Skeletal muscle cell (primary cell): ENCODE measurements around the gene ZNF335.
"Not testable (repeated sequence)": the region's sequence is repeated elsewhere in the genome, so short reads cannot be mapped to it uniquely, and the experiment has no call there.

Experiments
- DNase-seq: peaks from one replicate; pipeline ENCODE4 v3.0.0-alpha.2; 2010; ENCODE audit warnings: low read depth
- H3K4me3 ChIP-seq: 2 replicates; pipeline ENCODE4 v1.5.1; 2011; ENCODE audit warnings: low read depth, mild to moderate bottlenecking, control low read depth, low read length, moderate library complexity

The ZNF335 gene

GRCh38 chr20:46002008-46002407 lies 30.0 kb upstream of the ZNF335 start:
- no peak for DNase-seq
- no peak overlapping the region for H3K4me3 ChIP-seq

DNA sequence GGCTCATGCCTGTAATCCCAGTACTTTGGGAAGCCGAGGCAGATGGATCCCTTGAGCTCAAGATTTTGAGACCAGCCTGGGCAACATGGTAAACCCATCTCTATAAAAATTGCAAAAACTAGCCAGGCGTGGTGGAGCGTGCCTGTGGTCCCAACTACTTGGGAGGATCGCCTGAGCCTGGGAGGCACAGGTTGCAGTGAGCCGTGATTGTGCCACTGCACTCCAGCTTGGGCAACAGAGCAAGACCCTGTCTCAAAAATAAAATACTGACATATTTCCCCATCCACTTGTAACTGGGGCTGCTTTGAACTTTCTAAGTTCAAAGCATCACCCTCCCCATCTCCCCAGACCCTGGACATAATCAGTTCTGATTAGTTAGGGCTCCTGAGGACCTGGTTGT lies 29.5 kb upstream of the ZNF335 start:
- no peak overlapping the region for H3K4me3 ChIP-seq
- no peak for DNase-seq

DNA sequence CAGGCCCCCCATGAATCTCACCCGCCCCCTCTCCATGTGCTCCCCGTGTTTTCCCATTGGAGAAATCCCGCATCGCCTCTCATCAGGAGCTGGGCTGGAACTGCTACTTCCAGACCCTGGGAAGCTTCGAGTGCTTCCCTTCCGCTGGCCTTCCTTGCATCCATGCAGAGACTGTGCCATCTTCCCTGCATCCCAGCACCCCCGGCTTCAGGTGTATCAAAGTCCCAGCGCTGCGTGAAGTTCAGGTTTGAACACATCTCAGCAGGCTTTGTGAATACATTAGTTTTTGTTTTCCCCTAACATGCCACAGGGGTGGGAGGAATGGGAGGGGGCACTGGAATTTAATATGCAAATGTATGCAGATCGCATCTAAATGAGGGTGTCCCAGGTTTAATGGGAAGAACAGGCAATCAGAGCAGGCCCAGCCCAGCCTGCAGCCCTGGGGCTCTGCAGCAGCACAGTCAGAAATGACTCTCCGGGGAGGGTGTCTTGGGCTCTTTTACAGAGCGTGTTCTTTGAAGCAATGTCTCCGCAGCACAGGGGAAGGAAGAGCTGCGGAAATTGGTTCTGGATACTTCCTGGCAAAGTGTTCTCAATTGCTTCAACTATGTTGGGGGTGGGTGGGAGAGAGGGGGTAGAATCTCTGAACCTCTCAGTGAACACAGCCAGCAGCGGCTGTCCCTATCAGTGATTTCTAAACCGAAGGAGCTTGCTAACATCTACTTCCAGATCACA lies 28.4 kb upstream of the ZNF335 start:
- no peak for DNase-seq

DNA sequence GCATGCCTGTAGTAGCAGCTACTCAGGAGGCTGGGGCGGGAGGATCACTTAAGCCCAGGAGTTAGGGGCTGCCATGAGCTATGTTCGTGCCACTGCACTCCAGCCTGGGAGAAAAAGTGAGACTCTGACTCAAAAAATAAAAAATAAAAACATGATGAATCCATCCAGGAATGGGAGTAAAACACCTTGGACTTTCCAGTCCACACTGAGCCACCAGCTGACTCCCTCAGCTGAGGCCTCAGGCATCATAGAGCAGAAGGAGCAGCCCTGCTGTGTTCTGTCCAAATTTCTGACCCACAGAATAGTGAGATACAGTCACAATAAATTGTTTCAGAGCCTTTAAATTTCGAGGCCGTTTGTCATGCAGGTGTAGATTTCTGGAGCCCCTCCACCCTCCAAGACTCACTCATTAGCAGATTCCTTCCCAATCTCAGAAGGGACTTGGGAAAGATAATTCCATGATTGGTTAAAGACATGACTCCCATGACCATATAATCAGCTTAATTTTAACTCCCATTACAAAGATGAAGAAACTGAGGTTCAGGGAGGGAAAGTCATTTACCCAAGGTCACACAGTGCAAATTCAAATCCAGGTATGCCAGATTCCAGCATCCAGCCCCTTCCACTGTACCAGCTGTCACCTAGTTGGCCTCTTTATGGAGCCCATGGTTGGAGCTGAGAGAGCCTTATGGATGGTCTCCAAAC lies 27.7 kb upstream of the ZNF335 start:
- DNase-seq, result no peak
- H3K4me3 ChIP-seq, result no peak overlapping the region

More for the DNA sequence above, 28.4 kb upstream of the ZNF335 start:
- no peak overlapping the region for H3K4me3 ChIP-seq

- DNase-seq, result no peak
Measured at GRCh38 chr20:45998761-45999160, 26.8 kb upstream of the ZNF335 start.

DNA sequence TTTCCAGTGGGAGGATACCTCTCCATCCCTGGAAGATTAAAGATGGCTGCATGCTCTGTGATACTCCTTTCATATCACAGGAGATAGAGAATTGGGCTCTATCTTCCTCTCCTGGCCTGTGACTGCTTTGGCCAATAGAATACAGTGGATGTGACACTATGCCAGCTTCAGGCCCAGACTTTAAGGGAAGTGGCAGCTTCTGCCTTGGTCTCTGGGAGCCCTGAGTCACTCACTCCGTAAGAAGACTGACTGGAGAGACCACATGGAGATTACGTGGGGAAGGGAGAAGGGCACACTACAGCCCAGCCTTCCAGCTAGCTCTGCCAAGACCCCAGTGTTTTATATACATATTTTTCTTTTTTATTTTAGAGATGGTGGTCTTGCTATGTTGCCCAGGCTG lies 26.3 kb upstream of the ZNF335 start:
- no peak overlapping the region for H3K4me3 ChIP-seq

More at GRCh38 chr20:45998761-45999160, 26.8 kb upstream of the ZNF335 start:
- no peak overlapping the region for H3K4me3 ChIP-seq

DNA sequence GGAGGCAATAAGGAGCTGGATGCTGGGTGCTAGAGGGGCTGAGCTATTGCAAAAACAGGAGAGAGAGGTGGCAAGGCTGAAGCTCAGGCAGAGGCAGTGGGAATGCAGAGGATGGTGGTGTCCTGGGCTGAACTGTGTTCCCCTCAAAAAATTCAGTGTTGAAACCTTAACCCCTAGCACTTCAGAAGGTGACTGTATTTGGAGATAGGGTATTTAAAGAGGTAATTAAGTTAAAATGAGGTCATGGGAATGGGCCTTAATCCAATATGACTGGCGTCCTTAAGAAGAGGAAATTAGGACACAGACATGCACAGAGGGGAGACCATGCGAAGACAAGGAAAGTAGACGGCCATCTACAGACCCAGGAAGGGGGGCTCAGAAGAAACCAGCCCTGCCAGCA lies 25.2 kb upstream of the ZNF335 start:
- no peak overlapping the region for H3K4me3 ChIP-seq
- DNase-seq, result no peak

More for the DNA sequence above, 26.3 kb upstream of the ZNF335 start:
- DNase-seq, result no peak

DNA sequence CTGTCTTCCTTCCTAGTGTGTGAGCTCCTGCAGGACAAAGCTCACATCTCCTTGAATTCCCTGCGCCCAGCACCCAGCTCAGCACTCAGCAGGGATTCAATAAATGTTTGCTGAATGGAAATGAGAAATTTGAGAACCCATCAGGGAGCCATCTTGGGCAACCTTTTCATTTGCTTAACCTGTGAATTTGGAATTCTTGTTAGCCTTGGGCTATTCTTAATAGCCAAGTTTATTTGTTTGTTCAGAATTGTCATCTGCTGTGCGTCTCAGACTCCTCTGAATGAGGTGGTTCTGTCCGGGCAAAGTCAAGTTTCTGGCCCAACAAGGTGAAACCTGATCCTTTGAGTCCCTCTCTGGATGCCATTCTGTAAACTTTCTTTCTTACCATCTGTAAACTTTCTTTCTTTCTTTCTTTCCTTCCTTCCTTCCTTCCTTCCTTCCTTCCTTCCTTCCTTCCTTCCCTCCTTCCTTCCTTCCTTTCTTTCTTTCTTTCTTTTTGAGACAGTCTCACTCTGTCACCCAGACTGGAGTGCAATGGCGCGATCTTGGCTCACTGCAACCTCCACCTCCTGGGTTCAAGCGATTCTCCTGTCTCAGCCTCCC lies 23.6 kb upstream of the ZNF335 start:
- DNase-seq, H3K4me3 ChIP-seq: not testable (repeated sequence)

DNA sequence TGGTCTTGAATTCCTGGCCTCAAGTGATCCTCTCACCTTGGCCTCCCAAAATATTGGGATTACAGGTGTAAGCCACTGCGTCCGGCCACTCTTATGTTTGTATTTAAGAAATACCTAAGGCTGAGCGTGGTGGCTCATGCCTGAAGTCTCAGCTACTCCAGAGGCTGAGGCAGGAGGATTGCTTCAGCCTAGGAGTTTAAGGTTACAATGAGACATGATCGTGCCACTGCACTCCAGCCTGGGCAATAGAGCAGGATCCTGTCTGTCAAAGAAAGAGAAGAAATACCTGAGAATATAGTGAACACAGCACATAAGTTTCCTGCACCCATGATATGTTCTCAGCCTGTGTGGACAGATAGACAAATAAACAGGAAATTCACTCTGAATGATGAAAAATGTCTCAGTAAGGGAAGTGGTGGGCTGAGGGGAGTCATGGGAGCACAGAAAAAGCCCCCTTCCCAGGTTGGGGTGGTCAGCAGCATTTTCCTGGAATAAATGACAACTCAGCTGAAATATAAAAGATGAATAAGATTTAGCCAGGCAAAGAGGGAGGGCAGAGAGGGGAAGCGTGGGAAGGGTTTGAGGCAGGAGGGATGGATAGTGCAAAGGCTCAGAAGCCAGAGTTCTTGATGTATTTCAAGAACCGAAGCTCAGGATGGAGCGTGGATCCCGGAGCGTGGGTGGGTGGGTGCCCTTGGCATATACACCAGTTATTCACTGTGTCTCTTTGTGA lies 22.9 kb upstream of the ZNF335 start:
- no peak overlapping the region for H3K4me3 ChIP-seq
- DNase-seq, result no peak

GRCh38 chr20:45993197-45993951 lies 21.4 kb upstream of the ZNF335 start:
- no peak overlapping the region for H3K4me3 ChIP-seq
- peak; percentile 42 for DNase-seq

DNA sequence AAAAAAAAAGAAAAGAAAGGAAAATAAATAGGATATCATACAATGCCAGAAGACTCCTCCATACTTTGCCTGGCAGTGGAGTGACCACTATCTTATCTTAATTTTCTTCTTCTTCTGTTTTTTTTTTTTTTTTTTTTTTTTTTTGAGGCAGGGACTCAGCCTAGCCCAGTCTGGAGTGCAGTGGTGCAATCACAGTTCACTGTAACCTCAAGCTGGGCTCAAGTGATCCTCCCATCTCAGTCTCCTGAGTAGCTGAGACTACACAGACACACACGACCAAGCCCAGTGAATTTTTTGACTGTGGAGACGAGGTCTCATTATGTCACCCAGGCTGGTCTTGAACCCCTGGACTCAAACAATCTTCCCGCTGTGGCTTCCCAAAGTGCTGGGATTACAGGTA lies 19.6 kb upstream of the ZNF335 start:
- DNase-seq, result no peak
- H3K4me3 ChIP-seq, result no peak overlapping the region

DNA sequence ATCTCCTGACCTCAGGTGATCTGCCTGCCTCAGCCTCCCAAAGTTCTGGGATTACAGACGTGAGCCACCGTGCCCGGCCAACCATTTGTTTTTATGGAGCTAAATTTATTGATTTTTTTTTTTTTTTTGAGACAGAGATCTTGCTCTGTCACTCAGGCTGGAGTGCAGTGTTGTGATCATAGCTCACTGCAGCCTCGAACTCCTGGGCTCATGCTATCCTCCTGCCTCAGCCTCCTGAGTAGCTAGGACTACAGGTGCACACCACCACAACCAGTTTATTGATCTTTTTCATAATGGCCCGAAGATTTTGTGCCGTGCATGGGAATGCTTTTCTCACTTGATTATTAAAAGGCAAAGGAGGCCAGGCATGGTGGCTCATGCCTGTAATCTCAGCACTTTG lies 16.8 kb upstream of the ZNF335 start:
- H3K4me3 ChIP-seq, DNase-seq: not testable (repeated sequence)

GRCh38 chr20:45987108-45987780 lies 15.2 kb upstream of the ZNF335 start:
- no peak overlapping the region for H3K4me3 ChIP-seq
- no peak for DNase-seq

DNA sequence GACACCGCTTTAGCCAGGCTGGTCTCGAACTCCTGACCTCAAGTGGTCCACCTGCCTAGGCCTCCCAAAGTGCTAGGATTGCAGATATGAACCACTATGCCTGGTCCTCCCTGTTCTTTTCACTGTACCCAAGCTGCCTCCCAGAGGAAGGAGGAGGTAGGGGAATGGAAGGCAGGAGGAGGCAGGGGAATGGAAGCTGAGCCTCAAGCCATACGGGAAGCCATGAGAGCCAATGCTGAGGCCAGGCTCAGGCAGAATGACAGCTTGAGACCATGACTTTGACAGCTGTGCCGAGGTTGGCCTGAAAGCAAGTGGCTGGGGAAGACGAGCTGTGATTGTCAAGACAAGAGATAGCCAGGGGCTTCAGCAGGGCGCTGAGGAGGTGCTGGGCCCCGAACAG lies 13.6 kb upstream of the ZNF335 start:
- no peak for DNase-seq
- no peak overlapping the region for H3K4me3 ChIP-seq

DNA sequence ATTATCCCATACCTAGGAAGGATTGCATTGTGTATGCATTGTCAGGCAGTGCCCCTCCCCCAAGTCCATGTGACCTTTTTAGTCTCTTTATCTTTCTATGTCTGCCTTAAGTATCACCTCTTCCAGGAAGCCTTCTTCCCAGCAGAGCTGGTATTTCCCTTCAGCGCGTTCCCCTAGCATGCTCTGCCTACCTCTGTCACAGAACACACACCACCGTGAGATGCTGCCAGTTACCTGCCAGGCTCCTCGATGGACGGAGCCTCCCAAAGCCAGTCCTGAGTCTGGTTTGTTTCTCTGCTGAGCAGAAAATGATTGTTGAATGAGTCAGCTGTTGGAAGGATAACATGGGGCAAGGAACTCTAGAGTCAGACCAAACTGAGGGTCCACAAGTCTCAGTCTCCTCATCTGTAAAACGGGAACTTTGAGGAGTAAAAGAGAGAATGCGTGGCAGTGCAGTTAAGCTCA lies 11.3 kb upstream of the ZNF335 start:
- no peak overlapping the region for H3K4me3 ChIP-seq
- DNase-seq, result no peak

- no peak for DNase-seq
- H3K4me3 ChIP-seq, result no peak overlapping the region
Measured at GRCh38 chr20:45981261-45981660, 9.3 kb upstream of the ZNF335 start.

GRCh38 chr20:45976086-45976485 lies 4.1 kb upstream of the ZNF335 start:
- no peak for DNase-seq
- no peak overlapping the region for H3K4me3 ChIP-seq

DNA sequence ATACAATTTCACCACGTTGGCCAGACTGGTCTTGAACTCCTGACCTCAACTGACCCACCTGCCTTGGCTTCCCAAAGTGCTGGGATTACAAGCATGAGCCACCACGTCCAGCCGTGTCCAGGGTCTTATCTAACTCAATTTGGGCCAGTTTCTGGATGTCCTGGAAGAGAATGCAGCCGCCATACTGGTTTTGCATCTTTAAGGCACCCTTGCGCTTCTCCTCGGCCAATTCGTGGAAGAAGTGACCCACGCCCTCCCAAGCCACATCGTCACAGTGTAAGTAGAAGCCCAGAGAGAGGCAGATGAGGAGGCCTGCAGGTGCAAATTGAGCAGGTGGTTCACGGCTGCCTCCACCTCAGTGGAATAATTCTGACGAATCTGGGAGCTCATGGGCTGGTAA lies 3.7 kb upstream of the ZNF335 start:
- H3K4me3 ChIP-seq, result no peak overlapping the region
- DNase-seq, result no peak
